ENCODE measurements around the gene LCN1. TPM values are rescaled to one million over a fixed set of nuclear protein-coding genes. Genes with fewer than 3 reads are reported as not detected.

Gene LCN1
- total and polyA plus RNA-seq, 4 donors: not detected

DNA sequence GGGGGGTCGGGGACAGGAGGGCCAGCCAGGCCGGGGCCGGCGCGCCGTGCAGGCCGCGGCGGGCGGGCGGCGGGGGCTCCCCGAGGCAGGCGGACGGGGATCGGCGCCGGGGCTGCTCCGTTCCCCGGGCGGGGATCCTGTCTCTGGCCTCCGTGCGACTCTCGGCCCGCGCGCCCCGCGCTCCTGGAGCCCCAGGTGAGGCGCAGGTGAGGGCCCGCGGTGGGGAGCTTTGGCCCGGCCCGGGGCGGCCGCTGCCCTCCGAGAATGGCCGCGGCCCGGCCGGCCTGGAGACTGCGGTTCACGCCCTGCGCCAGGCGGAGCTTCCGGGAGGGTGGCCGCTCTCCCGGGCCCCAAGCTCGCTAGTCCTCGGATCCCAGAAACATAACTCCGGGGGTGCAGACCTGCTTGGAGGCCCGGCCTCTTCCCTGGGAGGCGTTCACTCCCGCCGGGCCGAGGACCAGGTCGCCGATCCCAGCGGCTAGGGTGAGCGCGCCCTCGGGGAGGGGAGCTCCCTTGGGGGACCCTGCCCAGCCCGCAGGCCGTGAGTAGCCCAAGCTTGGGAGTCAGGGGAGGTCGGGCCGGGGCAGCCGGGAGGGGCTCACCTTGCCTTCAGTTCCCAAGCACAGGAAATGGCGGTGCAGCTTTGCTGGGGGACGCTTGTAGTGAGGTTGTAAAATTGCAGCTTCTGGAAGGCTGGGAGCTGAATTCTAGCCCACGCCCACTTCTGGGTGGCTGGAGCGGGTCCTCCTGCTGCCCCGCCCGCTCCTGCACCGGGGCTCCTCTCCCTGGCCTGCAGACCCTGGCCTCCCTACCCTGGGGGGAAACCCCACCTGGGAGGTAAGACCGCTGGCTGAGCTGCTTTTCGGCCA, 40.9 kb upstream of the LCN1 start:
- Histone ChIP-seq H3K9ac (ENCODE audit: low read depth in 1 of 2, low read length in 2 of 2) (peak overlapping the region in 1 of 2 donors; percentile 54), H3K27ac (ENCODE audit: low read depth in 1 of 2, low read length in 2 of 2) (peak overlapping the region; percentile 37 to 41), H3K4me1 (ENCODE audit: control insufficient read depth in 4 of 4, insufficient read depth in 4 of 4, low read length in 3 of 4) (peaks cover 4 to 27% (median 16%) of the 10 kb centered on the region in 4 donors), H3K9me3 (ENCODE audit: control insufficient read depth in 4 of 4, low read length in 3 of 4) (no peaks in the 10 kb centered on the region), H3K27me3 (ENCODE audit: control insufficient read depth in 4 of 4, insufficient read depth in 4 of 4, low read length in 3 of 4) (no peaks in the 10 kb centered on the region), H3K36me3 (ENCODE audit: control insufficient read depth in 4 of 4, insufficient read depth in 3 of 4, low read depth in 1 of 4, low read length in 3 of 4) (peaks cover 0 to 18% (median 4%) of the 10 kb centered on the region in 4 donors), H3K4me3 (ENCODE audit: low read depth in 1 of 3, low read length in 3 of 3) (peak overlapping the region; percentile 32 to 94 (median 91))
- DNase-seq (ENCODE audit: low spot score): no peak
- WGBS: under 1% methylated on average over 76 of the region's 76 CpGs
- TF ChIP-seq FOXA2 (IDR thresholded peaks at IDR 0.05): no peak
- peak; percentile 25 for TF ChIP-seq YY1 (IDR thresholded peaks at IDR 0.05)

DNA sequence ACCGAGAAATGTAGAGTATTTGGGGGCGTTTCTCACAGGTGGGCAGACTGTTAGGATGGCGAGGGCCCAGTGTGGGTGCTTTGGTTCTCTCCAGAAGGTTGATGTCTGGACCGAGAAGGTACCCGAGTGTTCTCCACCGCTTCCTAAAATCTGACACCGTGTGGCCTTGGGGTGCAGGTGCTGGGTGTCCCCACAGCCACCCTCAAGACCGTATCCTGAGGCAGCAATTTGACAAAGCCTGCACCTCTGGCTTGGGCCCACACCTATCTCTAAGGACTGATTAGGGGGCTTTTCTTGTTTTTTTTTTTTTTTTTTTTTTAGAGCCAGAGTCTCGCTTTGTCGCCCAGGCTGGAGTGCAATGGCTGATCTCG, 40.3 kb upstream of the LCN1 start:
- peaks cover 0 to 24% (median 7%) of the 10 kb centered on the region in 4 donors for H3K36me3 ChIP-seq (ENCODE audit: control insufficient read depth in 4 of 4, insufficient read depth in 3 of 4, low read depth in 1 of 4, low read length in 3 of 4)
- no peak overlapping the region for H3K9ac ChIP-seq (ENCODE audit: low read depth in 1 of 2, low read length in 2 of 2)
- H3K27ac ChIP-seq (ENCODE audit: low read depth in 1 of 2, low read length in 2 of 2): no peak overlapping the region
- H3K4me3 ChIP-seq (ENCODE audit: low read depth in 1 of 3, low read length in 3 of 3): peak overlapping the region in 2 of 3 donors; percentile 91 to 94
- 49% methylated on average over 11 of the region's 11 CpGs for WGBS
- no peak for DNase-seq (ENCODE audit: low spot score)
- no peak for TF ChIP-seq EGR1 (IDR thresholded peaks at IDR 0.05; ENCODE audit: low read depth in 2 of 2)
- no peak for TF ChIP-seq RXRA (IDR thresholded peaks at IDR 0.05)
- TF ChIP-seq YY1 (IDR thresholded peaks at IDR 0.05): no peak
- TF ChIP-seq, protein P1, sequence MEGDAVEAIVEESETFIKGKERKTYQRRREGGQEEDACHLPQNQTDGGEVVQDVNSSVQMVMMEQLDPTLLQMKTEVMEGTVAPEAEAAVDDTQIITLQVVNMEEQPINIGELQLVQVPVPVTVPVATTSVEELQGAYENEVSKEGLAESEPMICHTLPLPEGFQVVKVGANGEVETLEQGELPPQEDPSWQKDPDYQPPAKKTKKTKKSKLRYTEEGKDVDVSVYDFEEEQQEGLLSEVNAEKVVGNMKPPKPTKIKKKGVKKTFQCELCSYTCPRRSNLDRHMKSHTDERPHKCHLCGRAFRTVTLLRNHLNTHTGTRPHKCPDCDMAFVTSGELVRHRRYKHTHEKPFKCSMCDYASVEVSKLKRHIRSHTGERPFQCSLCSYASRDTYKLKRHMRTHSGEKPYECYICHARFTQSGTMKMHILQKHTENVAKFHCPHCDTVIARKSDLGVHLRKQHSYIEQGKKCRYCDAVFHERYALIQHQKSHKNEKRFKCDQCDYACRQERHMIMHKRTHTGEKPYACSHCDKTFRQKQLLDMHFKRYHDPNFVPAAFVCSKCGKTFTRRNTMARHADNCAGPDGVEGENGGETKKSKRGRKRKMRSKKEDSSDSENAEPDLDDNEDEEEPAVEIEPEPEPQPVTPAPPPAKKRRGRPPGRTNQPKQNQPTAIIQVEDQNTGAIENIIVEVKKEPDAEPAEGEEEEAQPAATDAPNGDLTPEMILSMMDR (IDR thresholded peaks at IDR 0.05; ENCODE audit: low read depth, low read length, missing input control): no peak
- TF ChIP-seq, protein P2, sequence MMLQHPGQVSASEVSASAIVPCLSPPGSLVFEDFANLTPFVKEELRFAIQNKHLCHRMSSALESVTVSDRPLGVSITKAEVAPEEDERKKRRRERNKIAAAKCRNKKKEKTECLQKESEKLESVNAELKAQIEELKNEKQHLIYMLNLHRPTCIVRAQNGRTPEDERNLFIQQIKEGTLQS (IDR thresholded peaks at IDR 0.05): no peak
- no peak for TF ChIP-seq FOXA2 (IDR thresholded peaks at IDR 0.05)
- no peak for TF ChIP-seq HNF4A (conservative IDR thresholded peaks at IDR 0.05)
- TF ChIP-seq HNF4G (IDR thresholded peaks at IDR 0.05): no peak
- TF ChIP-seq SP1 (IDR thresholded peaks at IDR 0.05): no peak
- H3K4me1 ChIP-seq (ENCODE audit: control insufficient read depth in 4 of 4, insufficient read depth in 4 of 4, low read length in 3 of 4): peaks cover 4 to 30% (median 16%) of the 10 kb centered on the region in 4 donors
- H3K9me3 ChIP-seq (ENCODE audit: control insufficient read depth in 4 of 4, low read length in 3 of 4): no peaks in the 10 kb centered on the region
- no peaks in the 10 kb centered on the region for H3K27me3 ChIP-seq (ENCODE audit: control insufficient read depth in 4 of 4, insufficient read depth in 4 of 4, low read length in 3 of 4)

DNA sequence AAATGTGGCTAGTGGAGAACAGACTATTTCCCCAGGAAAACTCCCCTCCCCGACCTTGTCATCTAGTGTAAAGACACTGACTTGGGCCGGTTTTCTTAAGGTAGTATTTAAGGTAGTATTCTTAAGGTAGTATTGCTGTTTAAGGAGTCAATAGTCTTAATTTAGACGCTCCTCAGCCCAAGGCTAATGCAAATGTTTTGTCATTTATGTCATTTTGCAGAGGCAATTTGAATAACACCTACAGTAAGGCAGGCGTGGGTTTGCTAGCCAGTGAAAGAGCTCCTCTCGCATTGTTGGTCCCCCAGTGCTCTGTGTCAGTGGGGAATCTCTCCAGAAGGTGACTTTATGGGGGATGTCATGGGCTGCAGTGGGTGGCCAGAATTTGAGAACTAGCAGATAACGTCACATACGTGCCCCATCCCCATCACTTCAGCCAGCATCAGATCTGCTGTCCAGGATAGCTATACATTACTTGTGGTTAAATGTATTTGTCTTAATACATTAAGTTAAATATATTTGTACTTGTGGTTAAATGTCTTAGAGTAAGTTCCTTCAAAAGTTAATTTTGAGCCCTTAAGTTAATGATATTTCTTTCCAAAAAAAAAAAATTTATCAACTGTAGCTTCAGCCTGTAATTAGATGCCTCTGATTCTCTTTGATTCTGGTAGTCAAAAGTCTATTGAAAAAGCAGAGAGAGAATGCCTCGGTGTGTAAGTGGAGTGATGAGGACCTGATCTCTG, 39.1 kb upstream of the LCN1 start:
- no peak overlapping the region for H3K9ac ChIP-seq (ENCODE audit: low read depth in 1 of 2, low read length in 2 of 2)
- H3K36me3 ChIP-seq (ENCODE audit: control insufficient read depth in 4 of 4, insufficient read depth in 3 of 4, low read depth in 1 of 4, low read length in 3 of 4): peaks cover 0 to 32% (median 9%) of the 10 kb centered on the region in 4 donors
- no peak for DNase-seq (ENCODE audit: low spot score)
- H3K4me1 ChIP-seq (ENCODE audit: control insufficient read depth in 4 of 4, insufficient read depth in 4 of 4, low read length in 3 of 4): peaks cover 4 to 30% (median 16%) of the 10 kb centered on the region in 4 donors
- H3K27me3 ChIP-seq (ENCODE audit: control insufficient read depth in 4 of 4, insufficient read depth in 4 of 4, low read length in 3 of 4): no peaks in the 10 kb centered on the region
- no peaks in the 10 kb centered on the region for H3K9me3 ChIP-seq (ENCODE audit: control insufficient read depth in 4 of 4, low read length in 3 of 4)
- H3K4me3 ChIP-seq (ENCODE audit: low read depth in 1 of 3, low read length in 3 of 3): no peak overlapping the region
- WGBS: 78% methylated on average over 8 of the region's 8 CpGs
- H3K27ac ChIP-seq (ENCODE audit: low read depth in 1 of 2, low read length in 2 of 2): no peak overlapping the region
- no peak for TF ChIP-seq GABPA (IDR thresholded peaks at IDR 0.05 in 1 of 2, conservative IDR thresholded peaks at IDR 0.05 in 1 of 2)
- TF ChIP-seq, protein P3, sequence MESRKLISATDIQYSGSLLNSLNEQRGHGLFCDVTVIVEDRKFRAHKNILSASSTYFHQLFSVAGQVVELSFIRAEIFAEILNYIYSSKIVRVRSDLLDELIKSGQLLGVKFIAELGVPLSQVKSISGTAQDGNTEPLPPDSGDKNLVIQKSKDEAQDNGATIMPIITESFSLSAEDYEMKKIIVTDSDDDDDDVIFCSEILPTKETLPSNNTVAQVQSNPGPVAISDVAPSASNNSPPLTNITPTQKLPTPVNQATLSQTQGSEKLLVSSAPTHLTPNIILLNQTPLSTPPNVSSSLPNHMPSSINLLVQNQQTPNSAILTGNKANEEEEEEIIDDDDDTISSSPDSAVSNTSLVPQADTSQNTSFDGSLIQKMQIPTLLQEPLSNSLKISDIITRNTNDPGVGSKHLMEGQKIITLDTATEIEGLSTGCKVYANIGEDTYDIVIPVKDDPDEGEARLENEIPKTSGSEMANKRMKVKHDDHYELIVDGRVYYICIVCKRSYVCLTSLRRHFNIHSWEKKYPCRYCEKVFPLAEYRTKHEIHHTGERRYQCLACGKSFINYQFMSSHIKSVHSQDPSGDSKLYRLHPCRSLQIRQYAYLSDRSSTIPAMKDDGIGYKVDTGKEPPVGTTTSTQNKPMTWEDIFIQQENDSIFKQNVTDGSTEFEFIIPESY (IDR thresholded peaks at IDR 0.05): no peak
- TF ChIP-seq, protein P4, sequence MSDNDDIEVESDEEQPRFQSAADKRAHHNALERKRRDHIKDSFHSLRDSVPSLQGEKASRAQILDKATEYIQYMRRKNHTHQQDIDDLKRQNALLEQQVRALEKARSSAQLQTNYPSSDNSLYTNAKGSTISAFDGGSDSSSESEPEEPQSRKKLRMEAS (IDR thresholded peaks at IDR 0.05): no peak
- TF ChIP-seq EGR1 (IDR thresholded peaks at IDR 0.05; ENCODE audit: low read depth in 2 of 2): no peak
- no peak for TF ChIP-seq FOXA2 (IDR thresholded peaks at IDR 0.05)
- TF ChIP-seq YY1 (IDR thresholded peaks at IDR 0.05): no peak
- no peak for TF ChIP-seq NR2F2 (IDR thresholded peaks at IDR 0.05)
- TF ChIP-seq, protein P2 (IDR thresholded peaks at IDR 0.05): no peak
- no peak for TF ChIP-seq SP1 (IDR thresholded peaks at IDR 0.05)
- TF ChIP-seq, protein P5, sequence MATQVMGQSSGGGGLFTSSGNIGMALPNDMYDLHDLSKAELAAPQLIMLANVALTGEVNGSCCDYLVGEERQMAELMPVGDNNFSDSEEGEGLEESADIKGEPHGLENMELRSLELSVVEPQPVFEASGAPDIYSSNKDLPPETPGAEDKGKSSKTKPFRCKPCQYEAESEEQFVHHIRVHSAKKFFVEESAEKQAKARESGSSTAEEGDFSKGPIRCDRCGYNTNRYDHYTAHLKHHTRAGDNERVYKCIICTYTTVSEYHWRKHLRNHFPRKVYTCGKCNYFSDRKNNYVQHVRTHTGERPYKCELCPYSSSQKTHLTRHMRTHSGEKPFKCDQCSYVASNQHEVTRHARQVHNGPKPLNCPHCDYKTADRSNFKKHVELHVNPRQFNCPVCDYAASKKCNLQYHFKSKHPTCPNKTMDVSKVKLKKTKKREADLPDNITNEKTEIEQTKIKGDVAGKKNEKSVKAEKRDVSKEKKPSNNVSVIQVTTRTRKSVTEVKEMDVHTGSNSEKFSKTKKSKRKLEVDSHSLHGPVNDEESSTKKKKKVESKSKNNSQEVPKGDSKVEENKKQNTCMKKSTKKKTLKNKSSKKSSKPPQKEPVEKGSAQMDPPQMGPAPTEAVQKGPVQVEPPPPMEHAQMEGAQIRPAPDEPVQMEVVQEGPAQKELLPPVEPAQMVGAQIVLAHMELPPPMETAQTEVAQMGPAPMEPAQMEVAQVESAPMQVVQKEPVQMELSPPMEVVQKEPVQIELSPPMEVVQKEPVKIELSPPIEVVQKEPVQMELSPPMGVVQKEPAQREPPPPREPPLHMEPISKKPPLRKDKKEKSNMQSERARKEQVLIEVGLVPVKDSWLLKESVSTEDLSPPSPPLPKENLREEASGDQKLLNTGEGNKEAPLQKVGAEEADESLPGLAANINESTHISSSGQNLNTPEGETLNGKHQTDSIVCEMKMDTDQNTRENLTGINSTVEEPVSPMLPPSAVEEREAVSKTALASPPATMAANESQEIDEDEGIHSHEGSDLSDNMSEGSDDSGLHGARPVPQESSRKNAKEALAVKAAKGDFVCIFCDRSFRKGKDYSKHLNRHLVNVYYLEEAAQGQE (IDR thresholded peaks at IDR 0.05): no peak
- TF ChIP-seq RAD21 (IDR thresholded peaks at IDR 0.05): no peak
